ENCODE results near the gene ABCE1.

ABCE1 gene

GRCh38 chr4:145093638-145094037, 4.5 kb upstream of the ABCE1 start:
- no peaks in the 10 kb centered on the region for H3K9me2 ChIP-seq (replicated peaks; ENCODE audit: control insufficient read depth, low read length)
- H3K36me3 ChIP-seq (ENCODE audit: control insufficient read depth, low read length): peaks cover 75% of the 10 kb centered on the region
- no peaks in the 10 kb centered on the region for H4K20me1 ChIP-seq (ENCODE audit: control insufficient read depth, insufficient read depth, low read depth, low read length)
- H3K27ac ChIP-seq (ENCODE audit: low read depth, low read length): no peak overlapping the region
- no peaks in the 10 kb centered on the region for H3F3A ChIP-seq (ENCODE audit: control insufficient read depth, insufficient read depth)
- H3K4me1 ChIP-seq (ENCODE audit: control insufficient read depth, low read length): peaks cover 9% of the 10 kb centered on the region
- H3K27me3 ChIP-seq (ENCODE audit: control insufficient read depth, low read length): no peaks in the 10 kb centered on the region
- H3K4me3 ChIP-seq (ENCODE audit: low read length): no peak overlapping the region
- no peak overlapping the region for H3K4me2 ChIP-seq (ENCODE audit: low read length)
- peaks cover 80% of the 10 kb centered on the region for H3K79me2 ChIP-seq (ENCODE audit: control insufficient read depth, low read length)
- TF ChIP-seq EZH2phosphoT487 (IDR thresholded peaks at IDR 0.05; ENCODE audit: borderline replicate concordance, low read length) (no peak), CTCF (IDR thresholded peaks at IDR 0.05; ENCODE audit: low read depth, low read length, poor library complexity, severe bottlenecking) (no peak)
- no peaks in the 10 kb centered on the region for H3K9me3 ChIP-seq (ENCODE audit: control insufficient read depth, insufficient read depth, low read length)

- Histone ChIP-seq H3K36me3 (ENCODE audit: control insufficient read depth, low read length) (peaks cover 70% of the 10 kb centered on the region), H3K27me3 (ENCODE audit: control insufficient read depth, low read length) (no peaks in the 10 kb centered on the region), H3F3A (ENCODE audit: control insufficient read depth, insufficient read depth) (no peaks in the 10 kb centered on the region)
Observed at GRCh38 chr4:145097331-145097820, 735 bp upstream of the ABCE1 start.

GRCh38 chr4:145098675-145099037, 545 bp downstream of the ABCE1 start:
- Histone ChIP-seq H3K4me2 (ENCODE audit: low read length) (peak overlapping the region; percentile 74), H3K27me3 (ENCODE audit: control insufficient read depth, low read length) (no peaks in the 10 kb centered on the region), H3K9me2 (replicated peaks; ENCODE audit: control insufficient read depth, low read length) (no peaks in the 10 kb centered on the region), H4K20me1 (ENCODE audit: control insufficient read depth, insufficient read depth, low read depth, low read length) (peaks cover 3% of the 10 kb centered on the region), H3K9me3 (ENCODE audit: control insufficient read depth, insufficient read depth, low read length) (no peaks in the 10 kb centered on the region), H3K79me2 (ENCODE audit: control insufficient read depth, low read length) (peaks cover 98% of the 10 kb centered on the region), H3K36me3 (ENCODE audit: control insufficient read depth, low read length) (peaks cover 70% of the 10 kb centered on the region), H3K4me3 (ENCODE audit: low read length) (peak overlapping the region; percentile 98), H3F3A (ENCODE audit: control insufficient read depth, insufficient read depth) (no peaks in the 10 kb centered on the region), H3K27ac (ENCODE audit: low read depth, low read length) (peak overlapping the region; percentile 48), H3K4me1 (ENCODE audit: control insufficient read depth, low read length) (peaks cover 50% of the 10 kb centered on the region)
- TF ChIP-seq CTCF (IDR thresholded peaks at IDR 0.05; ENCODE audit: low read depth, low read length, poor library complexity, severe bottlenecking) (no peak), EZH2phosphoT487 (IDR thresholded peaks at IDR 0.05; ENCODE audit: borderline replicate concordance, low read length) (no peak)

More at GRCh38 chr4:145097331-145097820, 735 bp upstream of the ABCE1 start:
- Histone ChIP-seq H3K4me1 (ENCODE audit: control insufficient read depth, low read length) (peaks cover 37% of the 10 kb centered on the region), H3K79me2 (ENCODE audit: control insufficient read depth, low read length) (peaks cover 98% of the 10 kb centered on the region), H3K9me3 (ENCODE audit: control insufficient read depth, insufficient read depth, low read length) (no peaks in the 10 kb centered on the region), H4K20me1 (ENCODE audit: control insufficient read depth, insufficient read depth, low read depth, low read length) (peaks cover under 1% of the 10 kb centered on the region), H3K4me2 (ENCODE audit: low read length) (peak overlapping the region; percentile 74), H3K9me2 (replicated peaks; ENCODE audit: control insufficient read depth, low read length) (no peaks in the 10 kb centered on the region), H3K27ac (ENCODE audit: low read depth, low read length) (peak overlapping the region; percentile 48), H3K4me3 (ENCODE audit: low read length) (peak overlapping the region; percentile 98)
- TF ChIP-seq CTCF (IDR thresholded peaks at IDR 0.05; ENCODE audit: low read depth, low read length, poor library complexity, severe bottlenecking): no peak
- no peak for TF ChIP-seq EZH2phosphoT487 (IDR thresholded peaks at IDR 0.05; ENCODE audit: borderline replicate concordance, low read length)

All from DOHH2 (cell line).